Measurements from ENCODE around the gene RTF1. TPM values are rescaled to one million over a fixed set of nuclear protein-coding genes. Genes with fewer than 3 reads are reported as not detected.

Gene RTF1
- total RNA-seq, 1 donor from 2014 or later = 73.8 TPM

- no peak overlapping the region for H3K27ac Mint-ChIP-seq
- TF ChIP-seq, protein P1, sequence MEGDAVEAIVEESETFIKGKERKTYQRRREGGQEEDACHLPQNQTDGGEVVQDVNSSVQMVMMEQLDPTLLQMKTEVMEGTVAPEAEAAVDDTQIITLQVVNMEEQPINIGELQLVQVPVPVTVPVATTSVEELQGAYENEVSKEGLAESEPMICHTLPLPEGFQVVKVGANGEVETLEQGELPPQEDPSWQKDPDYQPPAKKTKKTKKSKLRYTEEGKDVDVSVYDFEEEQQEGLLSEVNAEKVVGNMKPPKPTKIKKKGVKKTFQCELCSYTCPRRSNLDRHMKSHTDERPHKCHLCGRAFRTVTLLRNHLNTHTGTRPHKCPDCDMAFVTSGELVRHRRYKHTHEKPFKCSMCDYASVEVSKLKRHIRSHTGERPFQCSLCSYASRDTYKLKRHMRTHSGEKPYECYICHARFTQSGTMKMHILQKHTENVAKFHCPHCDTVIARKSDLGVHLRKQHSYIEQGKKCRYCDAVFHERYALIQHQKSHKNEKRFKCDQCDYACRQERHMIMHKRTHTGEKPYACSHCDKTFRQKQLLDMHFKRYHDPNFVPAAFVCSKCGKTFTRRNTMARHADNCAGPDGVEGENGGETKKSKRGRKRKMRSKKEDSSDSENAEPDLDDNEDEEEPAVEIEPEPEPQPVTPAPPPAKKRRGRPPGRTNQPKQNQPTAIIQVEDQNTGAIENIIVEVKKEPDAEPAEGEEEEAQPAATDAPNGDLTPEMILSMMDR (IDR thresholded peaks at IDR 0.05) = no peak
- TF ChIP-seq EZH2 (IDR thresholded peaks at IDR 0.05) (no peak), EZH2phosphoT487 (IDR thresholded peaks at IDR 0.05) (peak; percentile 97)
- Histone ChIP-seq H3K9ac (no peak overlapping the region), H3K36me3 (no peaks in the 10 kb centered on the region), H4K20me1 (ENCODE audit: low read depth) (peaks cover 64% of the 10 kb centered on the region), H3K9me3 (ENCODE audit: low read depth) (no peaks in the 10 kb centered on the region), H3K79me2 (ENCODE audit: low read depth) (no peaks in the 10 kb centered on the region), H3F3A (ENCODE audit: low read depth) (peaks cover 8% of the 10 kb centered on the region), H3K4me3 (peak overlapping the region; percentile 29), H3K4me2 (peak overlapping the region; percentile 69), H3K27ac (no peak overlapping the region), H3K27me3 (peaks cover 100% of the 10 kb centered on the region), H3K4me1 (peaks cover 21% of the 10 kb centered on the region), H2AFZ (replicated peaks) (no peak overlapping the region)
- peaks cover 6% of the 10 kb centered on the region for H3K9me3 Mint-ChIP-seq
- H3K36me3 Mint-ChIP-seq = no peaks in the 10 kb centered on the region
- H3K4me3 Mint-ChIP-seq = peak overlapping the region; percentile 81
- peak; percentile 65 for DNase-seq (ENCODE audit: low spot score)
- H3K27me3 Mint-ChIP-seq (ENCODE audit: insufficient read depth, low read depth) = peaks cover 86% of the 10 kb centered on the region
- H3K4me1 Mint-ChIP-seq = peaks cover 12% of the 10 kb centered on the region
These were observed 84.5 kb downstream of the RTF1 start for GRCh38 chr15:41501191-41501917.

DNA sequence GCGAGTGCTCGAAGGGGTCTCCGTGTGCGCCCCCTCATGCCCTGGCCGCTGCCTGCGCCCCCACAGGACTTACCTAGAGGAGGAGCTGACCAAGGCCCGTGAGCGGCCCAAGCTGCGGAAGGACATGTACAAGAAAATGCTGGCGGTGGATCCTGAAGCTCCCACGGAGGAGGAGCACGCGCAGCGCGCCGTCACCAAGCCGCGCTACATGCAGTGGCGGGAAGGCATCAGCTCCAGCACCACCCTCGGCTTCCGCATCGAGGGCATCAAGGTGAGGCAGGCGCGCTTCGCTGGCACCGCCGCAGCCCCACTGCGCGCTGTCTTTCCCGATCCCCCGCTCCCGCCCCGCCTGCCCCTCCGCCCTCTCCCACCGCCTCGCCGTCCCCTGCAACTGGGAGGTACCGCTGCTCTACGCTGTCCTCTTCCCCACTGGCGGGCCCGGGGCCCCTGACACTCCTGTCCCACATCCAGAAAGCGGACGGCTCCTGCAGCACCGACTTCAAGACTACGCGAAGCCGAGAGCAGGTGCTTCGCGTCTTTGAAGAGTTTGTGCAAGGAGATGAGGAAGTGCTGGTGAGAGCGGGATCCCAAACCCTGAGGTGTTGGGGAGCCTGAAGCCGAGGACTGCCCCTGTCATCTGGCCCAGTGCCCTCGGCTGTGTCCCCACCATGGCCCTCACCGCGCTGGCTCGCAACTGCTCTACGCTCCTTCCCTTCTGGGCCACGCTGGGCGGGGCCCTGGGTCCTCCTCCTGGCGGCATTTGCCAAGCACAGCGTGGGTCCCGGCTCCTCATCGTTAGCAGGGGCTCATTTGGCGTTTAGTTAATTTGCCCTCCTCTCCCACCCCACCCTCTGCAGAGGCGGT lies 85.3 kb downstream of the RTF1 start:
- Histone ChIP-seq H3K27me3 (peaks cover 100% of the 10 kb centered on the region), H3K9me3 (ENCODE audit: low read depth) (no peaks in the 10 kb centered on the region), H3K79me2 (ENCODE audit: low read depth) (no peaks in the 10 kb centered on the region), H4K20me1 (ENCODE audit: low read depth) (peaks cover 56% of the 10 kb centered on the region), H3K4me1 (peaks cover 21% of the 10 kb centered on the region), H3K9ac (no peak overlapping the region), H2AFZ (replicated peaks) (no peak overlapping the region), H3K36me3 (no peaks in the 10 kb centered on the region), H3F3A (ENCODE audit: low read depth) (peaks cover 4% of the 10 kb centered on the region), H3K27ac (no peak overlapping the region), H3K4me3 (peak overlapping the region; percentile 29), H3K4me2 (peak overlapping the region; percentile 69)
- peaks cover 8% of the 10 kb centered on the region for H3K4me1 Mint-ChIP-seq
- peak; percentile 56 for DNase-seq (ENCODE audit: low spot score)
- H3K36me3 Mint-ChIP-seq = no peaks in the 10 kb centered on the region
- TF ChIP-seq, protein P1 (IDR thresholded peaks at IDR 0.05) = no peak
- TF ChIP-seq EZH2 (IDR thresholded peaks at IDR 0.05) (peak; percentile 99), EZH2phosphoT487 (IDR thresholded peaks at IDR 0.05) (peak; percentile 96)
- no peak overlapping the region for H3K27ac Mint-ChIP-seq
- peaks cover 86% of the 10 kb centered on the region for H3K27me3 Mint-ChIP-seq (ENCODE audit: insufficient read depth, low read depth)
- peak overlapping the region; percentile 74 for H3K4me3 Mint-ChIP-seq
- peaks cover 6% of the 10 kb centered on the region for H3K9me3 Mint-ChIP-seq

DNA sequence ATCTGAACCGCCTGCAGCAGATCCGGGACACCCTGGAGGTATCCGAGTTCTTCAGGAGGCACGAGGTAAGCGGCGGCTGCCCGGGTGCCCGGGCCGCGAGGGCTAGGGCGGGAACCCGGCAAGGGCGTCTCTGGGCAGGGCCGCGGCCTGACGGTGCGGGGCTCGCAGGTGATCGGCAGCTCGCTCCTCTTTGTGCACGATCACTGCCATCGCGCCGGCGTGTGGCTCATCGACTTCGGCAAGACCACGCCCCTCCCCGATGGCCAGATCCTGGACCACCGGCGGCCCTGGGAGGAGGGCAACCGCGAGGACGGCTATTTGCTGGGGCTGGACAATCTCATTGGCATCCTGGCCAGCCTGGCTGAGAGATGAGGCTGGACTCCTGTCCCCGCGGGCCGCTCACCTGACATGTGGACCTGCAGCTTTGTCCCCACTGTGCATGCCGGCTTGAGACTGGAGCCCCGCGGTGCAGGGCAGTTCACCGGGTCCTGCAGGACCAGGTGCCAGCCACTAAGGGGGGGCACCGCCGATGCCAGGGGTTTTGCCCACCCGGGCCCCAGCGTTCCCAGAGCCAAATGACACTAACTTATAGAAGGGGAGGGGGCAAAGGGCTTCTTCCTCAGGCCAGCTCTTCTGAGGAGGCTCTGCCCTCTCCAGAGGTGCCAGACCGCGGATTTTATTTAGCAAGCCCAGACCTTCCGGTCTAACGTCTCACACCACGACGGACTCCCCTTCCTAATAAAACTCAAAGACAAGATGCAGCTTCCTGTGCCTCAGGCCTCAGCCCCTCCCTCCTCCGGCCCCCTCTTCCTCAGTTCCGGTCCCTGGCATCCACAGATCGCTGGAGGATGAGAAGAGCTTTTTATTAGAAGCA lies 86.1 kb downstream of the RTF1 start:
- Histone ChIP-seq H3K9me3 (ENCODE audit: low read depth) (no peaks in the 10 kb centered on the region), H3K4me2 (peak overlapping the region; percentile 69), H2AFZ (replicated peaks) (no peak overlapping the region), H4K20me1 (ENCODE audit: low read depth) (peaks cover 48% of the 10 kb centered on the region), H3K4me1 (peaks cover 21% of the 10 kb centered on the region), H3K79me2 (ENCODE audit: low read depth) (no peaks in the 10 kb centered on the region), H3K9ac (no peak overlapping the region), H3K27me3 (peaks cover 100% of the 10 kb centered on the region), H3K27ac (no peak overlapping the region), H3F3A (ENCODE audit: low read depth) (peaks cover 4% of the 10 kb centered on the region), H3K4me3 (peak overlapping the region; percentile 29), H3K36me3 (no peaks in the 10 kb centered on the region)
- Mint-ChIP-seq H3K27me3 (ENCODE audit: insufficient read depth, low read depth) (peaks cover 85% of the 10 kb centered on the region), H3K9me3 (peaks cover 6% of the 10 kb centered on the region), H3K4me3 (peak overlapping the region; percentile 74), H3K4me1 (peaks cover 8% of the 10 kb centered on the region), H3K27ac (no peak overlapping the region), H3K36me3 (no peaks in the 10 kb centered on the region)
- DNase-seq (ENCODE audit: low spot score) = peak; percentile 75
- TF ChIP-seq, protein P1 (IDR thresholded peaks at IDR 0.05) = no peak
- TF ChIP-seq EZH2phosphoT487 (IDR thresholded peaks at IDR 0.05) (peak; percentile 79), EZH2 (IDR thresholded peaks at IDR 0.05) (peak; percentile 81)

Data from neural progenitor cell (in vitro differentiated cells).